Duodenal mucosa (tissue), 2 donors: ENCODE measurements around the gene TBC1D5.
"Not testable (repeated sequence)": the region's sequence is repeated elsewhere in the genome, so short reads cannot be mapped to it uniquely, and the experiment has no call there.

Experiments
- H3K27ac ChIP-seq: one replicate; pipeline ENCODE4 v1.7.0; 2013; ENCODE audit warnings: low read depth, low read length
- H3K27me3 ChIP-seq, 2 donors: one replicate each; pipeline ENCODE4 v1.7.0; 2013; ENCODE audit warnings: low read length in 2 of 2, control low read depth in 1 of 2; ENCODE audit not compliant: insufficient read depth in 2 of 2, control insufficient read depth in 1 of 2
- H3K36me3 ChIP-seq, 2 donors: one replicate each; pipeline ENCODE4 v1.7.0; 2013; ENCODE audit warnings: low read length in 2 of 2, control low read depth in 1 of 2; ENCODE audit not compliant: insufficient read depth in 2 of 2, control insufficient read depth in 1 of 2
- H3K4me1 ChIP-seq, 2 donors: one replicate each; pipeline ENCODE4 v1.7.0; 2013; ENCODE audit warnings: low read length in 2 of 2, control low read depth in 1 of 2; ENCODE audit not compliant: insufficient read depth in 2 of 2, control insufficient read depth in 1 of 2
- H3K4me3 ChIP-seq, 2 donors: one replicate each; pipeline ENCODE4 v1.7.0; 2013; ENCODE audit warnings: low read length in 2 of 2, low read depth in 1 of 2
- H3K9ac ChIP-seq, 2 donors: one replicate each; pipeline ENCODE4 v1.7.0; 2013; ENCODE audit warnings: low read length in 2 of 2, low read depth in 1 of 2
- H3K9me3 ChIP-seq, 2 donors: one replicate each; pipeline ENCODE4 v1.7.0; 2013; ENCODE audit warnings: low read length in 2 of 2, control low read depth in 1 of 2; ENCODE audit not compliant: control insufficient read depth in 1 of 2

TBC1D5 gene

DNA sequence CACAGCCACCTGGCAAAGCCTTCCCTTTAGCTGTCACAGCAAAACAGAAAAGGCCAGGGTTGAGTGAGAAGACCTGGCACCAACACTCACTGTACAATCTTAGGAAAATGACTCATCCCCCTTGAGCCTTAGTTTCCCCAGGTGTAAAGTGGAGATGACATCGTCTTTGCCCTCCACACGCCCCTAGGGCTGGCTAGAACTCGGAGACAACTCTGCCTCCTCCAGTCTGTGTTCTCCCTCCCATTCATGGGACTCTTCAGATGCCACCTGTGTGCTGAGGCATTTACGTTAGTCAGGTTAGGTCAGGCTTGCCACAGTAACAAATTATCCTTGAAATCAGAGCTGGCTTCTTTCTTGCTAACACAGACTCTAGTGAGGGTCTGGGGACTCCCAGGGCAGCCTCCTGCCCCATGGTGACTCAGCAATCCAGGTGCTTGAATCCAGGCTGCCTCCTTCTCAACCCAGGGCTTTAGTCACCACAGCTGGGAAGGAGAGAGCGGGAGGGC is 605.1 kb downstream of the TBC1D5 start:
- H3K4me1 ChIP-seq = no peaks in the 10 kb centered on the region
- H3K36me3 ChIP-seq = no peaks in the 10 kb centered on the region
- no peaks in the 10 kb centered on the region for H3K9me3 ChIP-seq
- no peak overlapping the region for H3K27ac ChIP-seq
- H3K27me3 ChIP-seq = no peaks in the 10 kb centered on the region
- no peak overlapping the region for H3K9ac ChIP-seq
- no peak overlapping the region for H3K4me3 ChIP-seq

DNA sequence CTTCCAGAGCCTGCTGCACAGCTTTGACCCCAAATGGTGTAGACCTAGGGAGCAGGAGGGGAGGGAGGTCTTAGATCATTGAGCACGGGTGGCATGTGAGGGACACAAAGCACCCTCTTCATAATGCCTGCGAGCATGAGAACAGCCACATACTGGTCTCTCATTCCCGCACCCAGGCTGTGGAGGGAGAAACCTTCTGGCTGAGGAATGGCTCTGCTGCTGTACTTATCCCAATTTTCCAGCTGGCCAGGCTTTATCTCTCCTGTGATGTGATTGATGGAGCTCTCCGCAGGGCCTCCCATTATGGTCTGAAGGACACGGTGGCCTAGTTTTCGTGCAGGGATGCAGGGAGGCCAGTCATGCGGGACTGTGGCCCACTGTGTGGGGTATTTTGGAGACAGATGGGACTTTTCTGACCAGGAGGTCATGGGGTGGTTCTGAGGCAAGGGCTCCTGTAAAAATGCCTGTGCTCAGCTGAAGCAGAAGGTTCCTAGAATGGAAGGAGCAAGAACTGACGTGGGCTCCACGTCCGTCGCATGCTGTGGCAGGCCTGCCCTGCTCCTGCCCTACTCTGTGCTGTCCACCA is 606.2 kb downstream of the TBC1D5 start:
- Histone ChIP-seq H3K9me3 (no peaks in the 10 kb centered on the region), H3K4me1 (no peaks in the 10 kb centered on the region), H3K27me3 (no peaks in the 10 kb centered on the region), H3K4me3 (no peak overlapping the region), H3K36me3 (no peaks in the 10 kb centered on the region), H3K27ac (no peak overlapping the region), H3K9ac (no peak overlapping the region)

DNA sequence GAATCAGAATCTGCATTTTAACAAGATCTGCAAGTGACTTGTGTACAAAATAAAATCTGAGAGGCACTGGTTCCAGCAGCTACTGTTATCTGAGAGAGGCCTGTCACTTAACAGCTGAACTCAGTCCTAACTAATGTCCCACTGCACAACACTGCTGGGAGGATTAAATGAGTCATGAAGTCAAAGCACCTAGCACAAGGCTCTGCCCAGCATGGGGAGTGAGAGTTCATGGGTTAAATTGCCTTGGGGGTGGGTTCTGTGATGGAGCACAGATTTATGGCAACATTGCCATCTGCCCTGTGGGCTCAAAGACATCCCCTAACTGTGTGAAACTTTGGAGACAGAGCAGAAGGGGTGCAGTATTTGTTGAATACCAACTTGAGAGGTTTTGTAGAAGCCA is 606.7 kb downstream of the TBC1D5 start:
- Histone ChIP-seq H3K4me1 (no peaks in the 10 kb centered on the region), H3K36me3 (no peaks in the 10 kb centered on the region), H3K27ac (no peak overlapping the region), H3K9me3 (no peaks in the 10 kb centered on the region), H3K4me3 (no peak overlapping the region), H3K9ac (no peak overlapping the region), H3K27me3 (no peaks in the 10 kb centered on the region)

DNA sequence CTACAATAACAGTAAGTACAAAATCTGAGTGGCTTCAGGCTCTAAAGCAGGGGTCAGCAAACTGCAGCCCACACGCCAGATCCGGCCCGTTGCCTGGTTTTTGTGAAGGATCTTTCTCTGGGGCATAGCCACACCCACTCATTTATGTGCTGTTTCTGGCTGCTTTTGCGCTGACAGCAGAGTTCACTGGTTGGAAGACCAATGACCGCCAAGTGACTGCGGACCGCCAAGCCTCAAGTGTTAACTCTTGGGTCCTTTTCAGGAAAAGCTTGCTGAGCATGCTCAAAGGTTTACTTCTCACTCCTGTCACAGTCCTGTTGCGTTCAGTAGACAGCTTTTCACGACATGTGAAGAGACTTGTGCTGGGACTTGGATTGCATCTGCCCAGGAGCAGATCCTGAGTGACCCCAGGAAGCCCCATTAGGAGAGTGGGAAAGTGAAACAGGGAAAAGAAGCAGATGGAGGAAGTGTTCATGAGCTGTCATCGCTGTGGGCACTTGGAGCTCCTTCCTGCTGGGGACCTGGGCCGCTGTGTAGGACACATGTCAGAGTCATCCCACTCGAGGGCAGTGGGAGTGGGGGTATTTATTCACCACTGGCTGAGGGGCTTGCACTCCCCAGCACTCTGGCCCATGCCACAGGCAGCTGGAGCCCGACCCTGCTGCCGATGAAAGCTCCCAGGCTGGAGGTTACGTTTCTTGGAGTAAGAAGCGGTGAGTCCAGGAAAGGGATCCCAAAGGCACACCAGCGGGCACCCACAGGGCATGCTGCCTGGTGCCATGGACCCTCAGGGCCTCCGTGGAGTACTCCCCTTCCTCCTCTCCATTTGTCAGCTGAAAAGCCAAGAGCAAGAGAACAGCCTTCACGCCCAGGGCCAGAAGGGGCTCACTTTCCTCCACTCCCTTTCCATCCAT is 608.5 kb downstream of the TBC1D5 start:
- no peak overlapping the region for H3K4me3 ChIP-seq
- no peaks in the 10 kb centered on the region for H3K4me1 ChIP-seq
- H3K9ac ChIP-seq = no peak overlapping the region
- H3K9me3 ChIP-seq = no peaks in the 10 kb centered on the region
- H3K27ac ChIP-seq = no peak overlapping the region
- no peaks in the 10 kb centered on the region for H3K27me3 ChIP-seq
- H3K36me3 ChIP-seq = no peaks in the 10 kb centered on the region

DNA sequence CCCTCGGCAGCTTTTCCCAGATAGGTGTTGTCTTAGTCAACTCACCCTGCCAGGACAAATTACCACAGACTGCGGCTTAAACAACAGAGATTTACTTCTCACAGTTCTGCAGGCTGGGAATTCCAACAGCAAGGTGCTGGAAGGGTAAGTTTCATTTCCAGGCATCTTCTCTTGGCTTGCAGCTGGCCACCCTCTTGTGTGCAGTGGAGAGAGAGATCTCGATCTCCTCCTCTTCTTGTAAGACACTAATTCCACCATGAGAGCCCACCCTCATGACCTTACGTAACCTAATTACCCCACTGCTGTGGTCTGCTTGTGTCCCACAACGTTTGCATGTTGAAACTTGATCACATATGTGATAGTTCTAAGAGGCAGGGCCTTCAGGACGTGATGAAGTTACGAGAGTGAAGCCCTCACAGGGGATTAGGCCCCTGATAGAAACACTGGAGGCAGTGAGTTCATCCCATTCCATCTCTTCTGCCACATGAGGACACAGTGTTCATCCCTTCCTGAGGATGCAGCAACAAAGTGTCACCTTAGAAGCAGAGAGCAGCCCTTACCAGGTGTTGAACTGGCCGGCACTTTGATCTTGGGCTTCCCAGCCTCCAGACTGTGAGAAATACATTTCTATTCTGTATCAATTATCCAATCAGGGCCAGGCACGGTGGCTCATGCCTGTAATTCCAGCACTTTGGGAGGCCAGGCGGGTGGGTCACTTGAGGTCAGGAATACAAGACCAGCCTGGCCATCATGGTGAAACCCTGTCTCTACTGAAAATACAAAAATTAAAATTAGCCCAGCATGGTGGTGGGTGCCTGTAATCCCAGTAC is 609.9 kb downstream of the TBC1D5 start:
- H3K4me1 ChIP-seq = no peaks in the 10 kb centered on the region

DNA sequence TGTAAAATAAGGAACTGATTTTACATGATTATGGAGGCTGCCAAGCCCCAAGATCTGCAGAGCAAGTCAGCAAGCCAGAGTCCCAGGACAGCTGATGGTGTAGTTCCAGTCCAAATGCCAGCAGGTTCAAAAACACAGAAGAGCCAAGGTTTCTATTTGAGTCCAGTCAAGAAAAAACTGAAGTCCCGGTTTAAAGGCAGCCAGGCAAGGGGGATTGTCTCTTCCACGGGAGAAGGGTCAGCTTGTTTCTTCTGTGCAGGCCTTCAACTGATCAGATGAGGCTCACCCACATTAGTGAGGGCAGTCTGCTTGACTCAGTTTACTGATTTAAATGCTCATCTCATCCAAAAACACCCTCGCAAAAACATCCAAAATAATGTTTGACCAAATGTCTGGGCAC is 611.5 kb downstream of the TBC1D5 start:
- H3K27ac ChIP-seq = no peak overlapping the region
- H3K9me3 ChIP-seq = no peaks in the 10 kb centered on the region
- no peak overlapping the region for H3K4me3 ChIP-seq
- H3K4me1 ChIP-seq = no peaks in the 10 kb centered on the region
- H3K36me3 ChIP-seq = no peaks in the 10 kb centered on the region
- H3K27me3 ChIP-seq = no peaks in the 10 kb centered on the region
- H3K9ac ChIP-seq = no peak overlapping the region

More for the DNA sequence above, 609.9 kb downstream of the TBC1D5 start:
- Histone ChIP-seq H3K27me3 (no peaks in the 10 kb centered on the region), H3K36me3 (no peaks in the 10 kb centered on the region), H3K4me3 (no peak overlapping the region), H3K27ac (no peak overlapping the region), H3K9me3 (no peaks in the 10 kb centered on the region), H3K9ac (no peak overlapping the region)

DNA sequence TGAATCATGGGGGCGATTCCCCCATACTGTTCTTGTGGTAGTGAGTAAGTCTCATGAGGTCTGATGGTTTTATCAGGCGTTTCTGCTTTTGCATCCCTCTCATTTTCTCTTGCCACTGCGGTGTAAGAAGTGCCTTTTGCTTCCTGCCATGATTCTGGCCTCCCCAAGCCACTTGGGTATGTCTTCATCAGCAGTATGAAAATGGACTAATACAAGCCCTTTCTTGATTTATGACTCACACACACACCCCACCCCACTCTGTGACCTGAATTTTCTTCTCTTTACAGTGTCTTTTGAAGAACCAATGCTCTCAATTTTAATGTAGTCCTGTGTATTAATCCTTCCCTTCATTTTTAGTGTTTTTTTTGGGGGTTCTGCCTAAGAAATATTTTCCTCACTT is 612.9 kb downstream of the TBC1D5 start:
- Histone ChIP-seq H3K4me3 (no peak overlapping the region), H3K27me3 (no peaks in the 10 kb centered on the region), H3K36me3 (no peaks in the 10 kb centered on the region), H3K27ac (no peak overlapping the region), H3K9ac (no peak overlapping the region), H3K4me1 (no peaks in the 10 kb centered on the region), H3K9me3 (no peaks in the 10 kb centered on the region)

DNA sequence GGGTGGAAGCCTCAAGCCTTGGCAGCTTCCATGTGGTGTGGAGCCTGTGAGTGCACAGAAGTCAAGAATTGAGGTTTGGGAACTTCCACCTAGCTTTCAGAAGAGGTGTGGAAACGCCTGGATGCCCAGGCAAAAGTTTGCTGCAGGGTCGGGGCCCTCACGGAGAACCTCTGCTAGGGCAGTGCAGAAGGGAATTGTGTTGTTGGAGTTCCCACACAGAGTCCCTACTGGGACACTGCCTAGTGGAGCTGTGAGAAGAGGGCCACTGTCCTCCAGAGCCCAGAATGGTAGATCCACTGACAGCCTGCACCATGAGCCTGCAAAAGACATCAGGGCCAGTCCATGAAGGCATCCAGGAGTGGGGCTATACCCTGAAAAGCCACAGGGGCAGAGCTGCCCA is 613.8 kb downstream of the TBC1D5 start:
- H3K4me1 ChIP-seq, H3K9ac ChIP-seq, H3K27ac ChIP-seq, H3K4me3 ChIP-seq, H3K36me3 ChIP-seq, H3K27me3 ChIP-seq, H3K9me3 ChIP-seq: not testable (repeated sequence)

DNA sequence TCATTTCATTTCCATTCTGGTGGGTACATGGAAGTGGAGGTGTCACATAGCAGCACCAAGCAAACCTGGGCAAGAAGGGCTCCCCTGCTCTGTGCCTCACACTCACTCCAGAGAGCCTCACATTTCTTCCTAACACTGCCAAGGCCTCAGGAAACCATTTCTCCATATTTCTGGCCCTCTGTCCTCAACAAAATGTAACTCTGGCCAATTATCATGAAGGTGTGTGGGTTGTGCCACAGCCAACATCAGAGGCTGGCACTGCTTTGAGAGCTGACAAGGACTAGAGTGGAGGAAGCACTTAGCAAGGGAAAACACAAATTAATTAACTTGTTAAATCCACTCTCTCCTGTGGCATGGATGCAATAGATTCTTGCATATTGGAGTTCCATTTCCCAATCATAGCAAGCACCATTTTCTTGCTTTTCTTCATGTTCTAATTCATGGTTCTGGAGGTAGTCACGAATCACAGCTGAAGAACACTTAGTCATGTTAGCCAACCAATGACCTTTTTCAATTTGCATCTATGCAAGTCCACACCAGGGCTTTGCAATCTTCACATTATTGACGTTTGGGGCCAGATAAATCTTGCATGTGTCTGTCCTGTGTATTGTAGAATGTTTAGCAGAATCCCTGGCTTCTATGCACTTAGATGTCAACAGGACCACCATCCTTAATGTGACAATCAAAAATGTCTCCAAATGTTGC is 616.5 kb downstream of the TBC1D5 start:
- Histone ChIP-seq H3K27me3 (no peaks in the 10 kb centered on the region), H3K27ac (no peak overlapping the region), H3K36me3 (no peaks in the 10 kb centered on the region), H3K4me3 (no peak overlapping the region), H3K9me3 (no peaks in the 10 kb centered on the region), H3K9ac (no peak overlapping the region), H3K4me1 (no peaks in the 10 kb centered on the region)
